ENCODE results near the gene AKAP8L. TPM values are rescaled to one million over a fixed set of nuclear protein-coding genes. Genes with fewer than 3 reads are reported as not detected.

AKAP8L gene
- total and polyA plus RNA-seq, 9 of the 15 experiments (the other 6 are each of a cell fraction or from before 2014, with no cell fraction given) = 2.4 to 116 (median 70.7) TPM

DNA sequence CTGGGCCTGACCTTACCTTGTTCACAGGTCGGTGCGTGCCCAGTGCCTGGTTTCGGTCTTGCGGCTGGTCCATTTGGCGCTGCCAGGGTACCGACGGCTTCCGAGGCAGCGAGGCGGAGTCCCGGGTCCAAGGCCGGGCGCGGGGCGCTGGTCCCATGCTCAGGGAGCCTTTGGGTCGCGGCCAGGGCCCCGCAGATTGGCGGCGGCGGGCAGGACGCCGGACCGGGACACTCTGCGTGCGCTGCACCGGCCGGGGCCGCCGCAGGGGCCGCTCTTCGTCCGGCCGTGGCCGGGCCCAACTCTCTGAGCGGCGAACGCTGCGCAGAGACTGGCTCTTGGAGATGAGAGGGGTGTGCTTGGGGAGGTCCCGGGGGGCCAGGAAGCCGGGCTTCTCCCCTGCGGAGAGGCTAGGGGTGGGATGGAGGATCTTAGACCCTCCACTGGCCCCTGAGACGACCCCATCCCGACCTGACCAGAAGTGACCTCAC, 34.3 kb upstream of the AKAP8L start (continued):
- TF ChIP-seq, protein P1, sequence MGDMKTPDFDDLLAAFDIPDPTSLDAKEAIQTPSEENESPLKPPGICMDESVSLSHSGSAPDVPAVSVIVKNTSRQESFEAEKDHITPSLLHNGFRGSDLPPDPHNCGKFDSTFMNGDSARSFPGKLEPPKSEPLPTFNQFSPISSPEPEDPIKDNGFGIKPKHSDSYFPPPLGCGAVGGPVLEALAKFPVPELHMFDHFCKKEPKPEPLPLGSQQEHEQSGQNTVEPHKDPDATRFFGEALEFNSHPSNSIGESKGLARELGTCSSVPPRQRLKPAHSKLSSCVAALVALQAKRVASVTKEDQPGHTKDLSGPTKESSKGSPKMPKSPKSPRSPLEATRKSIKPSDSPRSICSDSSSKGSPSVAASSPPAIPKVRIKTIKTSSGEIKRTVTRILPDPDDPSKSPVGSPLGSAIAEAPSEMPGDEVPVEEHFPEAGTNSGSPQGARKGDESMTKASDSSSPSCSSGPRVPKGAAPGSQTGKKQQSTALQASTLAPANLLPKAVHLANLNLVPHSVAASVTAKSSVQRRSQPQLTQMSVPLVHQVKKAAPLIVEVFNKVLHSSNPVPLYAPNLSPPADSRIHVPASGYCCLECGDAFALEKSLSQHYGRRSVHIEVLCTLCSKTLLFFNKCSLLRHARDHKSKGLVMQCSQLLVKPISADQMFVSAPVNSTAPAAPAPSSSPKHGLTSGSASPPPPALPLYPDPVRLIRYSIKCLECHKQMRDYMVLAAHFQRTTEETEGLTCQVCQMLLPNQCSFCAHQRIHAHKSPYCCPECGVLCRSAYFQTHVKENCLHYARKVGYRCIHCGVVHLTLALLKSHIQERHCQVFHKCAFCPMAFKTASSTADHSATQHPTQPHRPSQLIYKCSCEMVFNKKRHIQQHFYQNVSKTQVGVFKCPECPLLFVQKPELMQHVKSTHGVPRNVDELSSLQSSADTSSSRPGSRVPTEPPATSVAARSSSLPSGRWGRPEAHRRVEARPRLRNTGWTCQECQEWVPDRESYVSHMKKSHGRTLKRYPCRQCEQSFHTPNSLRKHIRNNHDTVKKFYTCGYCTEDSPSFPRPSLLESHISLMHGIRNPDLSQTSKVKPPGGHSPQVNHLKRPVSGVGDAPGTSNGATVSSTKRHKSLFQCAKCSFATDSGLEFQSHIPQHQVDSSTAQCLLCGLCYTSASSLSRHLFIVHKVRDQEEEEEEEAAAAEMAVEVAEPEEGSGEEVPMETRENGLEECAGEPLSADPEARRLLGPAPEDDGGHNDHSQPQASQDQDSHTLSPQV (IDR thresholded peaks at IDR 0.05) = no peak
- TF ChIP-seq BRCA1 (IDR thresholded peaks at IDR 0.05) (no peak), BRCA1 (CRISPR knock-in tag; IDR thresholded peaks at IDR 0.05) (no peak)

DNA sequence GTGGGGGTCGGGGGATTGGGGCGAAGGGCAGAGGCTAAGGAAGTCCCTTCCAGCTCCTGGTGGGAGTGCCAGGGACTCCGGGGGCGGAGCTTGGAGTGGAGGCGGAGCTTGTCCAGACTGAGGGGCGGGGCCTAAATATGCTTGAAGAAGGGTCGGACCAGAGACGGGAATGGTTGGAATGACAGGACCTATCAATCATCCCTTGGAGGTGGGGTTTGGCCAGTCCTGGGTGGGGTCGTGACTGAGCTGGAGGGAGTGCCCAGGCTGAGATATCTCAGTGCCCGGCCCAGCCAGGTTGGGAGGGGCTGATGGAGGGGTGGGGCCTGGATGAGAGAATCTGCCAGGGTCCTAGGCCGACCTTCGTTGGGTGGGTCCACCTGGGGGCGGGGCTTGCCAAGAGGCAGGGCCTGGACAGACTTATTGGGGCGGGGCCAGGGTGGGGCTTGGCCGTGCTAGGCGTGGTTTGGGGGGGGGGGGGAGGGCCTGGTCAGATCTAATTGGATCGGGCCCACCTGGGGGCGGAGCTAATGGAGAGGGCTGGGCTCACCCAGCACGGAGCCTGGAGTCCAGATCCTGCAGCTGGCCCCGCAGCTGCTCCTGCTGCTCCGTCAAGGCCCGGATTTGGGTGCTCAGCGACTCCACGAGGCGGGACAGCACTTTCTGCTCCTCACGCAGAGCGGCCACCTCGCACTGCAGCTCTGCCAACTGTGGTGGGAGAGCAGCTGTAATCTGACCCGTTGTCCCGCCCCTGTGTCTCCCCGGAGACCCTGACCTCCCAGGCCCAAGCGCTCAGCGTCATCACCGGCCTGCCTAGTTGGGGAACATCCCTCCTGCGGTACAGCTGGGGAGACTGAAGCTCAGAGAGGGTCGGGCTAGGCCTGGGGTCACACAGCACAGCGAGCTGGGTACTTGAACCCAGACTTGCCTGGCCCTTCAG, 33.6 kb upstream of the AKAP8L start:
- Histone ChIP-seq H3K9ac (ENCODE audit: insufficient read depth in 1 of 2, low read depth in 2 of 2, low read length in 2 of 2) (peak overlapping the region in 1 of 2 experiments; percentile 75; a peak in 2 of 4 replicates), H3K9me3 (replicated peaks; ENCODE audit: control insufficient read depth, insufficient read depth, low read depth, low read length) (no peaks in the 10 kb centered on the region), H2AFZ (ENCODE audit: low read depth, low read length) (peak overlapping the region; percentile 92), H3K79me2 (ENCODE audit: control insufficient read depth, insufficient read depth, low read length) (no peaks in the 10 kb centered on the region), H3K27me3 (ENCODE audit: control insufficient read depth in 2 of 2, insufficient read depth in 2 of 2, low read length in 2 of 2) (peaks cover 0 to 6% of the 10 kb centered on the region in 2 experiments; a peak in 1 of 5 replicates), H3K36me3 (ENCODE audit: control insufficient read depth, insufficient read depth, low read length) (no peaks in the 10 kb centered on the region), H3K27ac (ENCODE audit: extremely low read depth, low read depth, low read length) (0 out of 3 replicates have a peak overlapping the region, but pooled peaks have one; percentile 34), H4K20me1 (replicated peaks; ENCODE audit: control insufficient read depth, insufficient read depth, low read length) (0 out of 2 replicates have a peak, but pooled peaks cover 2% of the 10 kb centered on the region), H3K4me2 (ENCODE audit: insufficient read depth, low read length) (peak overlapping the region; percentile 86), H3K4me3 (peak overlapping the region; percentile 25), H3K4me1 (replicated peaks in 1 of 2; ENCODE audit: control insufficient read depth in 2 of 2, insufficient read depth in 2 of 2, low read length in 2 of 2) (peaks cover 29 to 60% of the 10 kb centered on the region in 2 experiments), H3K9me1 (ENCODE audit: control insufficient read depth, insufficient read depth, low read length) (no peaks in the 10 kb centered on the region)
- ATAC-seq (peak; percentile 93), FAIRE-seq (peak; percentile 100), DNase-seq (ENCODE audit: extremely low read depth in 1 of 4, low spot score in 3 of 4) (peak; percentile 94 to 99 (median 98))
- in situ Hi-C loops (cut with MboI) (no loop called here), intact Hi-C loops (cut with micrococcal nuclease) (no loop called here)
- POLR2A ChIA-PET = interaction anchor here (0.5 to 1.6 kb wide), 9 partner anchors 11 to 400 kb away, joined by 3 to 7 read pairs (median 5); no protein-coding TSS in a partner anchor
- WGBS (ENCODE audit: insufficient coverage, low coverage, missing lambda C conversion rate) = 3% methylated on average over 25 of the region's 37 CpGs
- CTCF ChIA-PET (ENCODE audit: low intra/inter-chr PET ratio) = no interaction called here
- no TSS peak for BruUV-seq (replicated peaks)
- TF ChIP-seq DACH1 (IDR thresholded peaks at IDR 0.05; ENCODE audit: partially characterized antibody) (peak; percentile 41), KDM4B (IDR thresholded peaks at IDR 0.05; ENCODE audit: borderline replicate concordance in 2 of 2, low read depth in 1 of 2) (peak in 1 of 2 experiments; percentile 38; a peak in 1 of 4 replicates), SMARCE1 (IDR thresholded peaks at IDR 0.05) (no peak), RFX5 (IDR thresholded peaks at IDR 0.05; ENCODE audit: low read depth, low read length) (no peak), GATA2 (CRISPR knock-in tag; IDR thresholded peaks at IDR 0.05) (no peak), MTF1 (CRISPR knock-in tag; IDR thresholded peaks at IDR 0.05; ENCODE audit: borderline replicate concordance) (no peak)
- TF ChIP-seq, protein P2, sequence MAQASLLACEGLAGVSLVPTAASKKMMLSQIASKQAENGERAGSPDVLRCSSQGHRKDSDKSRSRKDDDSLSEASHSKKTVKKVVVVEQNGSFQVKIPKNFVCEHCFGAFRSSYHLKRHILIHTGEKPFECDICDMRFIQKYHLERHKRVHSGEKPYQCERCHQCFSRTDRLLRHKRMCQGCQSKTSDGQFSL (CRISPR knock-in tag; IDR thresholded peaks at IDR 0.05) = 0 out of 2 replicates have a peak, but pooled peaks have one; percentile 26
- TF ChIP-seq, protein P2 (tag; IDR thresholded peaks at IDR 0.05) = no peak
- TF ChIP-seq, protein P3, sequence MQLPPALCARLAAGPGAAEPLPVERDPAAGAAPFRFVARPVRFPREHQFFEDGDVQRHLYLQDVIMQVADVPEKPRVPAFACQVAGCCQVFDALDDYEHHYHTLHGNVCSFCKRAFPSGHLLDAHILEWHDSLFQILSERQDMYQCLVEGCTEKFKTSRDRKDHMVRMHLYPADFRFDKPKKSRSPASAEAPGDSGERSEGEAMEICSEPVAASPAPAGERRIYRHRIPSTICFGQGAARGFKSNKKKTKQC (CRISPR knock-in tag; IDR thresholded peaks at IDR 0.05) = no peak
